ENCODE measurements around the gene BDH1.

- TF ChIP-seq CTCF (conservative IDR thresholded peaks at IDR 0.05 in 1 of 2, IDR thresholded peaks at IDR 0.05 in 1 of 2; ENCODE audit: extremely low read depth in 1 of 2, insufficient read depth in 1 of 2, low read depth in 1 of 2, low read length in 2 of 2) (no peak), EZH2 (IDR thresholded peaks at IDR 0.05; ENCODE audit: borderline replicate concordance, low read length) (no peak)
Observed at GRCh38 chr3:197540961-197541377, 14.8 kb downstream of the BDH1 start.
